HG02610 (cell line): ENCODE data around the gene HIRIP3.

Source experiments
- ATAC-seq: cut with Tn5 transposase; IDR thresholded peaks from one replicate; pipeline ENCODE4 v1.9.1; 2021; ENCODE audit warnings: mild to moderate bottlenecking, moderate library complexity; ENCODE audit not compliant: unreplicated experiment

The HIRIP3 gene

DNA sequence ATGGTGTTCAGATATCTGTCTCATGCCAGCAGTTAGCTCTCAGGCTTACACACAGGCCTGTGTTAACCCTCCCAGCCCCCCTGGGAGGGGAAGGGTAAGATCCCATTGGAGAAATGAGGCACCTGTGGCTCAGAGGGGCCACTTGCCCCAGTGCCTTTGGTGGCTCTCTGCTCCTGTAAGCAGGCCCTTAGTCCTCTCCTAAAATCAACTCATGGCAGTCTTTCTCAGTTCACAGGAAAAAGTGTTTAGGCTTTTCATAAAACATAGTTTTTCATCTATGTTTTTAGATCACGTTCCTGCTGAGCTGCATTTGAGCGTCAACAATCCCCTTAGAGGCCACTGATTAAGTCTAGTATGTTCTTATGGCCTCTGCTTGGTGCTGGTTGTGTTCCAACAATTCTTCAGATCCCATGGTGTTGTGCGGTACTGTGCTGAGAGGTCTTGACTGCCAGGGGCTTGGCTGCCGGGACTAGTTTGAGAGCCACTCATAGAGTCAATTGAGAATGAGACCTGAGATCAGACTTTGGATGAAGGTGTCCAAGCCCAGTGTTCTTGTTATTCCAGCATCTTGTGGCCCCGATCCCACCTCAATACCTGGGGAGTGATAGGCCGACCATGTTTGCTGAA is 11.2 kb downstream of the HIRIP3 start:
- no peak for ATAC-seq

- no peak for ATAC-seq
These were observed 11.8 kb downstream of the HIRIP3 start for GRCh38 chr16:29983420-29984136.

DNA sequence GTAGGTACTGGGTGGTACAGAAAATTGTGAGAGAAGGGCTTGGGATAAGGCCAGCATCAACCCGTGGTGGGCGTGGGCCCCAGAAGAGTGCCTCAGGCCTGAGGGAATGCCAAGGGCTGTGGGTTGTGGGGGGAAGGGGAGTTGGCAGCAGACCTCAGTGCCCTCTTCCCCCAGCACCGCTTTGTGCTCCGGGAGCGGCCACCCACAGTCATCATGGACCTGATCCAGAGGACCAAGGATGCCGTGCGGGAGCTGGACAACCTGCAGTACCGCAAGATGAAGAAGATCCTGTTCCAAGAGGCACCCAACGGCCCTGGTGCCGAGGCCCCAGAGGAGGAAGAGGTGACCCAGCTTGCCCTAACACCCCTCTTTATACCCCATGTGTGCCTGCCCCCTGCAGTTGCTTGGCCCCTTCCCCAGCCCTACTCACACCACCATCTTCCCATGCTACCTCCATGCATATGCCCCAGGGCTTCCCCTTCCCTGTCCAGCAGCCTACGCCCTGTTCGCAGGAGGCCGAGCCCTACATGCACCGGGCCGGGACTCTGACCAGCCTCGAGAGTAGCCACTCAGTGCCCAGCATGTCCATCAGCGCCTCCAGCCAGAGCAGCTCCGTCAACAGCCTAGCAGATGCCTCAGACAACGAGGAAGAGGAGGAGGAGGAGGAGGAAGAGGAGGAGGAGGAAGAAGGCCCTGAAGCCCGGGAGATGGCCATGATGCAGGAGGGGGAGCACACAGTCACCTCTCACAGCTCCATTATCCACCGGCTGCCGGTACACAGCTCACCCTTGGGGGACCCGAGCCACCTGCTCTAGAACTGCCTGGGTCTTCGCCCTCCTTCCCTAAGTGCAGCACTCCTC is 12.6 kb downstream of the HIRIP3 start:
- no peak for ATAC-seq

DNA sequence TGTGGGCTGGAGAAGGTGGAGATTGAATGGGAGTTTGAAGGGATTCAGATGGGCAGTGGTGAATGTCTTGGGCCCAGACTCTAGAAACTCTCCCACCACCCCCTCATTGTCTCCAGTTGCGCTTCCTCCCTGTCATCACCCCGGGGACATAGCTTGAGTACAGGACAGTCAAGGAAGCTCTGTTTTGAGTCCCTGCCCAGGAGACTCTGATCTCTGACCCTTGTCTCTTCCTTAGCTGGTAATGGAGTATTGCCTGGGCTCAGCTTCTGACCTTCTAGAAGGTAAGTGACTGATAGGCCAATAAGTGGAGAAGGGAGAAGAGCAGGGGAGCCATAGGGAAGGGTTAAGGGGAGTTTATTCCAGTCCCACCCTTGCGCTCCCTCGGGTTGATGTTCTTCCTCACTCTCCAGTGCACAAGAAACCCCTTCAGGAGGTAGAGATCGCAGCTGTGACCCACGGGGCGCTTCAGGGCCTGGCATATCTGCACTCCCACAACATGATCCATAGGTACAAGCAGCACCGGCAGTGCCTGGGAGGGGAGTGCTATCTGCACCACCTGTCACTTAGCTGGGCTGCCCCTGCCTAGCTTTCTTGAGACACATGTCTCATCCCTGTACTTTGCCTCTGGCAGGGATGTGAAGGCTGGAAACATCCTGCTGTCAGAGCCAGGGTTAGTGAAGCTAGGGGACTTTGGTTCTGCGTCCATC is 16.7 kb downstream of the HIRIP3 start:
- ATAC-seq = no peak

GRCh38 chr16:29978081-29978480 is 17.3 kb downstream of the HIRIP3 start:
- ATAC-seq = no peak

GRCh38 chr16:29977063-29977825 is 18.2 kb downstream of the HIRIP3 start:
- ATAC-seq = no peak

DNA sequence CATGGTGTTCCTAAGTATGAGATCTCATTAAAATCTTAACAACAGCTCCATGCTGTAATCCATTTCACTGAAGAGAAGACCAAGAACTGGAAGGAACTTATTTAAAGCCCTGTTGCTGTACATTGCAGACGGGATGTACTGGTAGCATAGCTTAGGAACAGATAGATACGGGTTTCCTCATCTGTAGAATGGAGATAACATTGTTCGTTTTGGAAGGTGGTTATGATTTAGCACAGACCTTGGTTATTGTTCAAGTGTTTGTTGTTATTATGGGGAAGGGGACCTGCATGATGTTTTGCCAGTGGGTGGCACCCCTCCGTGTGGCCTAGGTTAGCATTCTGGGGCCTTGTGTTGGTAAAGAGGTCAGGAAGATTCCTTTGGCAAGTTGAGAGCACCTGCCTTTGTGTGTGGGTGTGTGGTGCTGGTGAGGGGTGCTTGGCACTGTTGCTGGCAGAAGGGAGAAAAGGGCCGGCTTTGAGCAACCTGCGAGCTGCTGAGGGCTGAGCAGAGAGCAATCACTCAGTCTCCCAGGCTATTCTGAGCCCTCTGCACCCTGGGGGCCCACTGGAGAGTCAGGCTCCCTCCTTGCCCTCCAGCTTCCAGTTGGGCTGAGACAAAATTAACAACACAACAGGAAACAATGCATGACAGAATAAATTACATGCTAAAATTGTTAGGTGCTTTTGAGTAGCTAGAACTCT is 19.5 kb downstream of the HIRIP3 start:
- ATAC-seq = no peak

DNA sequence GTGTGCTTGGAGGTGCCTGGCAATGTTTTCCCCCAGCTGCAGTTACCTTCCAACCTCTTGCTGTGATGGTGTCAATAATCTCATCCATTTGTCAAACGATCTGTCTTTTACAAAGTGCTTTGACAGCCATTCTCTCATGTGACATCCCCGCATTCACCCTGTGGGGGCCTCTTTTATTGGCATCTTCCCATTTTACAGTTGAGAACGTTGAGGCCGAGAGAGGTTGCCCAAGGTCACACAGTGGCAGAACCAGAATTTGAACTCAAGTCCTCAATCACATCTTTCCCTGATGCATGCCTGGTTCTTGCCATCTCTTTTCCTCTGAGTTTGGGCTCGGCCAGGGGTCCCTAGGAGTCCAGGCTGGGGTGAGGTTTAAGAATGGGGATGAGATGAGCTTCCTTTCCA is 20.3 kb downstream of the HIRIP3 start:
- no peak for ATAC-seq

- no peak for ATAC-seq
These were observed 20.9 kb downstream of the HIRIP3 start for GRCh38 chr16:29974291-29975133.

GRCh38 chr16:29973384-29974246 is 21.8 kb downstream of the HIRIP3 start, which contains the start of gene TAOK2:
Gene TAOK2, plus strand, starts transcription at chr16:29973868. Its CDS starts 3,905 bp downstream, at chr16:29977773.
- peak; percentile 94 for ATAC-seq

DNA sequence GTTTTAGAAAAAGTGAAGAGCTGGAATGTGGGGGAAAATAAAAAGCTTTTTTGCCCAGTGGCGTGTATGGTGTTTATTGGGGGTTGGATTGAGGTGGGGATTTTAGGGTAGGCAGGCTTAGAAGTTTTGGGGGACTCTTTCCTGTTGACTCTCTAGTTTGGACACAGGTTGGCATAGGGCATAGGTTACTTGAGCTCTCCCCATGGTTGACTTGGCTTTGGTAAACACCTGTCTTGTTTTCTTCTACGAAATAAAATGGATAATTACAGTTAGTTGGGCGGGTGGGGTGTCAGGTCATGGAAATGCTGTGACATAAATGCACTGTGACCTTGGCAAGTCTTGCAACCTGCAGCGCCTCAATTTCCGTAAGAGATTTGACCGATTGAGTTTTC is 22.4 kb downstream of the HIRIP3 start:
- no peak for ATAC-seq

DNA sequence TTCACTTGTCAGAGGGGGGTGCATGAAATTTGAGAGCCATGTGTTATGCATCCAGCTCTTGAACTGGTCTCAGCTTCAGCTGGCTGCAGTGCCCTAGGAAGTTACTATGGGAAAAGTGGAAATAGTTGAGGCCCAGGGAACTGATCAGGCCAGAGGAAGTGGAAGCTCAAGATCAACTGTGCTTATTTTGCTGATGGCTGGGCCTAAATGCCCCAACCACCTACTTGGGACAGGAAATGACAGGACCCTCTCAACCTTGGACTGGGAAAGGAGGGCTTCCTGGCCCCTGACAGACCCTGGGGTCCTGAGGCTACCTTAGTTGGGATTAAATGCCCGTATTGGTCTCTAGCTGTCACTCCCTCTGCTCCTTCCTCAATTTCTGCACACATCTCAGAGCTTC is 22.9 kb downstream of the HIRIP3 start:
- no peak for ATAC-seq

DNA sequence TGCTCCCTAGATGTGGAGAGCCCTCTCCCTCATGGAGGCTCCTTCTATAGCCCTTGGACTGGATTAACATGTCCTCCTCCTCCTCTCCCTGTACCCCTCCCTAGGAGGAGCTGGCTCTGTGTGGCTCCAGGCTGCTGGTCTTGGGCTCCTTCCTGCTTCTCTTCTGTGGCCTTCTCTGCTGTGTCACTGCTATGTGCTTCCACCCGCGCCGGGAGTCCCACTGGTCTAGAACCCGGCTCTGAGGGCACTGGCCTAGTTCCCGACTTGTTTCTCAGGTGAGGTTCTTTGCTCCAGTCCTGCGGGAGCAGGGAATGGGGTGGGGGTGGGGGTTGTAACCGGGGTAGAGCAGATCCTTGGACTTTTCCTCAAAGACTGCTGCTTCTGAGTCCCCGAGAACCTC is 24.1 kb downstream of the HIRIP3 start:
- ATAC-seq = no peak

GRCh38 chr16:29968205-29968604 is 27.2 kb downstream of the HIRIP3 start:
- no peak for ATAC-seq

DNA sequence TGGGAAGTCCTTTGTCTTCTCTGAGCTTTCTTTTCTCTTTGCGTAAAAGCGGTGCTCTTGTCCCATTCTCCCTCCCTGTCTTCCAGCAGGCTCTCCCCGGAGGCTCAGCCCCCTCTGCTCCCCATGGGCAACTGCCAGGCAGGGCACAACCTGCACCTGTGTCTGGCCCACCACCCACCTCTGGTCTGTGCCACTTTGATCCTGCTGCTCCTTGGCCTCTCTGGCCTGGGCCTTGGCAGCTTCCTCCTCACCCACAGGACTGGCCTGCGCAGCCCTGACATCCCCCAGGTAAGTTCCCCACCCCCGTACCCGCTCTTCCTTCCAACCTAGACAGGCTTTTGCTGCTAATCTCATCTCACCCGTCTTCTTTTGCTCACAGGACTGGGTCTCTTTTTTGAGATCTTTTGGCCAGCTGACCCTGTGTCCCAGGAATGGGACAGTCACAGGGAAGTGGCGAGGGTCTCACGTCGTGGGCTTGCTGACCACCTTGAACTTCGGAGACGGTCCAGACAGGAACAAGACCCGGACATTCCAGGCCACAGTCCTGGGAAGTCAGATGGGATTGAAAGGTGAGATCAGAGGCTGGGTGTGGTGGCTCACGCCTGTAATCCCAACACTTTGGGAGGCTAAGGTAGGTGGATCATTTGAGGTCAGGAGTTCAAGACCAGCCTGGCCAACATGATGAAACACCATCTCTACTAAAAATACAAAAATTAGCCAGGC is 32.2 kb downstream of the HIRIP3 start:
- ATAC-seq = no peak

- ATAC-seq = no peak
These were observed 32.9 kb downstream of the HIRIP3 start for GRCh38 chr16:29962344-29962994.
